Right cardiac atrium (tissue), 5 donors: ENCODE results near the gene CHCHD1. TPM values are rescaled to one million over a fixed set of nuclear protein-coding genes. Genes with fewer than 3 reads are reported as not detected.
A peak's percentile ranks its signal among the peaks of the same experiment; 100 is the strongest.

Experiments
- ATAC-seq, 2 donors: fragments of 200-7000 bp; cut with Tn5 transposase; one replicate each; pipeline versions ENCODE4 v1.8.0 to v1.9.1; 2020; ENCODE audit warnings: moderate library complexity in 2 of 2, mild to moderate bottlenecking in 1 of 2
- DNase-seq, 3 donors: peaks; one replicate each; pipeline ENCODE4 v3.0.0-alpha.2; 2020
- H3K27ac ChIP-seq: one replicate; pipeline ENCODE4 v1.5.1; 2013; ENCODE audit warnings: mild to moderate bottlenecking, low read length, control low read depth, moderate library complexity
- H3K27me3 ChIP-seq: one replicate; pipeline ENCODE4 v1.6.1; 2013; ENCODE audit not compliant: control insufficient read depth, insufficient read depth
- H3K4me1 ChIP-seq: one replicate; pipeline ENCODE4 v1.6.1; 2013; ENCODE audit warnings: low read length; ENCODE audit not compliant: control insufficient read depth, insufficient read depth
- H3K4me3 ChIP-seq: one replicate; pipeline ENCODE4 v1.5.1; 2013; ENCODE audit warnings: low read length, control low read depth
- H3K9me3 ChIP-seq: one replicate; pipeline ENCODE4 v1.6.1; 2013; ENCODE audit warnings: low read length; ENCODE audit not compliant: control insufficient read depth
- WGBS: extraction: QIAGEN DNeasy Blood & Tissue Kit; methylation state at CpG from one replicate; pipeline ENCODE4 v1.1.7; 2013; 5-methylcytosine and 5-hydroxymethylcytosine counted together
- intact Hi-C, 4 donors: fragments of 100-400 bp; cut with DNase I; formaldehyde crosslinking; loops; one replicate each; pipeline versions ENCODE4 v1.11.0 to v1.14.0; 2022 to 2023
- polyA plus RNA-seq: library from polyadenylated mRNA; stranded (reverse); fragments of 200-250 nt; gene quantifications from one replicate; pipeline ENCODE4 v1.2.3, GENCODE V29; 2013
- total RNA-seq, 4 donors: library from RNA; stranded (reverse); fragmentation: NEBNext Ultra II Directional; extraction: Animal tissue kit (Norgen Biotek cat#: 25700); gene quantifications; one replicate each; pipeline ENCODE4 v1.2.1, GENCODE V29; 2021
- donor health status: healthy with polysubstance abuse.
- donor health status: DM: no; HTN: yes; CAD: no.
- donor health status: DM: no; HTN: no; CAD: no.
- donor health status: DM: no; HTN: yes; CAD: no; lungs with severe emphysema.
- donor health status: DM: yes; HTN: yes; CAD: no.

The CHCHD1 gene
- total and polyA plus RNA-seq, 5 donors = 20.6 to 76.8 (median 23.8) TPM

DNA sequence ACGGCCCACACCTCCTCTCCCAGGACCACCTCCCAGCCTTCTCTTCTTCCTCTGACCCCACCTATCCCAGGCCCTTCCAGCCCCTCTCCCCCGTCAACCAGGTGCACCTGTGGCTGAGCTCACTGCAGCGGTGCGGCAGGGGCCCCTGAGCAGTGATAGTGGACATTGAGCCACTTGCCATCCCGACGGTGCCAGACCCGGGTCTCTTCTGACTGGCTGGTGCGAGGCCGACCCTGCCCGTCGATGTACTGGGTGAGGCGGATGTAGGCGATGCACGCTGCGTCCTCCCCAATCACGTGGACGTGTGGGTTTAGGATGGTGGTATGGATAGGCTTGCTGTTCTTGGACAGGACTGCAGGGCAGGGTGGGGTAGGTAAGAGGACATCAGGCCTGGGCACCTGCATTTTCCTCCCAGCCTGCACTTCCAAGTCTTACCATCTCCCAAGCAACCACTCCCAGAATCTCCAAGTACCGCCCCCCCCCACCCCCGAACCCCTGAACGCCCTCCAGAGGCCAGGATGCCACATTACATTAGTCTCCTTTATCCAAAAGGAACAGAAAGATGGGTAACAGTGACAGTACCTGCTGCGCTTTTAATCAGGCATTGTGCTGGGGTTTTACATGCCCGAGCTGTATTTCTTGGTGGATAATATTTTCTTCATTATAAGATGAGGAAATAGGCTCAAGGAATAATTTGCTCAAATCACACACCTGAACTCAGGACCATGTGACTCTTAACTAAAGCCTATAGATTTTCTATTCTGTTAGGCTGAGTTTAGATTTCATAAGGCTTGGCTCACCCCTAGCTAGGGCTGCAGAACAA is 33.3 kb downstream of the CHCHD1 start:
- H3K4me1 ChIP-seq = no peaks in the 10 kb centered on the region
- H3K27ac ChIP-seq = no peak overlapping the region
- DNase-seq = no peak
- intact Hi-C loops = no loop called here
- no peak overlapping the region for H3K4me3 ChIP-seq
- WGBS = 84% methylated on average over 22 of the region's 22 CpGs
- no peak for ATAC-seq
- no peaks in the 10 kb centered on the region for H3K9me3 ChIP-seq
- no peaks in the 10 kb centered on the region for H3K27me3 ChIP-seq

DNA sequence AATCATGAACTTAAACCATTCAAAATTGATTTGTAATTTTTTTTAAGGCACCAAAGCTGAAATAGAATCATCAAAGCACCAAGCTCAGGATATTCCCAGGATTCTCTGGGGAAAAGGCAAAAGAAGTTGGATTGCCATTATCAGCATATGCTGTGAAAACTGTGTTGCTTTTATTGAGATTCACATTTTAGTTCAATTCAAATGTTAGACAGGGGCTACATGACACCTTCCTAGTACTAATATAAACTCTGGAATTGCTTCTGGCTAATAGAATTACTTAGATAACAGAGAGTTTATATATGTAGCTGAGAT is 33.8 kb downstream of the CHCHD1 start:
- ATAC-seq (no peak), DNase-seq (no peak)
- no peak overlapping the region for H3K4me3 ChIP-seq
- H3K4me1 ChIP-seq = no peaks in the 10 kb centered on the region
- intact Hi-C loops = no loop called here
- no peaks in the 10 kb centered on the region for H3K9me3 ChIP-seq
- no peak overlapping the region for H3K27ac ChIP-seq
- H3K27me3 ChIP-seq = no peaks in the 10 kb centered on the region

DNA sequence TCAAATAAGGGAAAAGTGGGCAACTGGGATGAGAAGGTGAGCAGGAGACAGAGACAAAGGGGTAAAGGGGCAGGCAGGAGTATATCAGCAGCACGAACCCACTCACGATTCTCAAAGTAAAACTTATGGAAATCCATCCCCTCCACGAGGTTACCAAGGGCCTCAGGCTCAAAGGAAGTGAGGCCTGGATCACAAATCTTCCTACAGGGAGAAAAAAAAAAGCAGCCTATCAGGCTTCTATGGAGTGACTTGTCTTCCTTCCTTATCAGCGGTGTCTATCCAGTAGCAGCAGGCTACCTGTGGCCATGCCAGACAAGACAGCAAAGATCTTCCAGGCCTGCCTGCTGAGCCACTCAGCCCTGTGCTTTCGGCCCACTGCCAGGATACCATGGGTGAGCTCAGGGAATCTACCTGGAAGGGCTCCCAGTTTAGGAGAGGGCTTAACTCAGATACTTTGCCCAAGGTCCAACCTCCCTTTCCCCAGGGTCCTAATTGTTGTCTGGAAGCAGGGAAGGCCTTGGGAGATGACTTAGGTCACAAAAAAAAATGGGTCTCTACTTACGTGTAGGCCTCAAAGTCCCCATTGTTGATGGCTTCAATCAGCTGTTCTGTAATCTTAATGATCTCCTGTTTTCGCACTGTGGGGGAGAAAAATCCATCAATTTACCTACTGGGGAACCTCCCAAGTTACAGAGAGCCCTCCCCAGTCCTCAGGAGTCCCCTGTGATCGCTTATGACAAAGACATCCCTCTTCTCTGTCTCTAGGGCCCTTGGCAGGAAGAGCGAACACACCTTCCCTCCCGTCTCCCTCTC is 35.3 kb downstream of the CHCHD1 start:
- 80% methylated on average over 10 of the region's 10 CpGs for WGBS
- ATAC-seq (no peak), DNase-seq (no peak)
- intact Hi-C loops = no loop called here
- peak overlapping the region; percentile 11 for H3K27ac ChIP-seq
- H3K4me3 ChIP-seq = no peak overlapping the region
- H3K4me1 ChIP-seq = no peaks in the 10 kb centered on the region
- no peaks in the 10 kb centered on the region for H3K27me3 ChIP-seq
- no peaks in the 10 kb centered on the region for H3K9me3 ChIP-seq

DNA sequence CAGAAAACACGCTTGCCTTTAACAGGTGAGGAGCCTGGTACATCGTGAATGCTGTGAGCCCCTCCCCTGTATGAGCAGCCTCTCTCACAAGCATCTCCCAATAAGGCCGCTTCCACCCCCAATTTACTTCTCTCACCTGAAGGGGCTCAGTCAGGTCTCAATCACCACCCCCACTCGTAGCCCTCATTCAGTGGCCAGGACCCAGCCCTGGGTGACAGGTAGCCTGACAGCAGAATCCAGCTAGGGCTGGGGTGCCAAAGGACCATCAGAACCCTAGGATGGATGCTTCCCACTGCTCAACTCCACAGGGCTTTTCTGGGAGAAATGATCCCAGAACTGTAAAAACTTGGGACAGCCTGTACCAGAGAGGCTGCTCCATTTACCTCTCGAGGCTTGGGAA is 36.0 kb downstream of the CHCHD1 start:
- ATAC-seq = no peak
- H3K27me3 ChIP-seq = no peaks in the 10 kb centered on the region
- no peaks in the 10 kb centered on the region for H3K9me3 ChIP-seq
- intact Hi-C loops = no loop called here
- DNase-seq = no peak
- 91% methylated on average over 5 of the region's 5 CpGs for WGBS
- H3K4me3 ChIP-seq = no peak overlapping the region
- H3K4me1 ChIP-seq = no peaks in the 10 kb centered on the region
- H3K27ac ChIP-seq = no peak overlapping the region

DNA sequence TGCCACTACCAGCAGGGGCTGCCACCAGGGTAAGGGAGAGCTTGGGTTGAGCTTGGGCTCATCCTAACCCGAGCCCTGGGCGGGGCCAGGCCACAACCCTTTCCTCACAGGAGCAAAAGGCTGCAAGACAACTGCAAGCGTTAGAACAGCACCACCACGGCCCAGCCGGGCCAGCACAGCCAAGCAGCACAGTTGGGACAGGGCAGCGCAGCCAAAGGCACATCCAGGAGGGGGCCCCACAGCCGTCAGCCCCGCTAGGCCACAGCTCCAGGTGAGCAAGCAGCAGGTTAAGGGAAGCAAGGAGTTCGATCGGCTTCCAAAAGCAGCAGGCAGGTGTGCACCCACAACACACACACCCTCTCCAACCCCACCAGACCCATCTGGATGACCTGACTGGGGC is 36.6 kb downstream of the CHCHD1 start:
- 84% methylated on average over 10 of the region's 10 CpGs for WGBS

DNA sequence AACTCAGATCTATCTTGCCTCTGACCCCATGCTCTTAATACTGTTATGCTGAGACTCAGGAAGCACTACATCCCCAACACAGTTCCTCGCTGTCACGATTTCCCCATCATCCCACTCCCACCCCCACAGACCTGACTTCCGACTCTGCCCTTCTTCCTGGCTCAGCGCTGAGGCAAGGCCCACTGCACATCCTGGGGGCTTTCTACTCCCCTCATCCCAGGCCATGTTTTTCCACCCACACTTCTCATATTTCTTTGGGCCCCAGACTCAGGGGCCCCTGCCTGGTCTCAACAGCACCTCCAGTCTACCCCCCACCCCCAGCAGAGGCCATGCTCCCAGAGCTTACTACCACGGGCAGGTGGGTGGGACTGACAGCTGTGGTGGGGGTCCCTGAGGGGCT is 37.2 kb downstream of the CHCHD1 start:
- ATAC-seq (no peak), DNase-seq (no peak)
- intact Hi-C loops = no loop called here
- Histone ChIP-seq H3K4me3 (no peak overlapping the region), H3K27ac (no peak overlapping the region), H3K9me3 (no peaks in the 10 kb centered on the region), H3K4me1 (no peaks in the 10 kb centered on the region), H3K27me3 (no peaks in the 10 kb centered on the region)
- WGBS = 54% methylated on average over 5 of the region's 5 CpGs

More for the DNA sequence above, 36.6 kb downstream of the CHCHD1 start:
- H3K27me3 ChIP-seq = no peaks in the 10 kb centered on the region
- ATAC-seq (no peak), DNase-seq (no peak)
- H3K4me3 ChIP-seq = no peak overlapping the region
- H3K9me3 ChIP-seq = no peaks in the 10 kb centered on the region
- H3K27ac ChIP-seq = no peak overlapping the region
- no peaks in the 10 kb centered on the region for H3K4me1 ChIP-seq
- intact Hi-C loops = no loop called here

DNA sequence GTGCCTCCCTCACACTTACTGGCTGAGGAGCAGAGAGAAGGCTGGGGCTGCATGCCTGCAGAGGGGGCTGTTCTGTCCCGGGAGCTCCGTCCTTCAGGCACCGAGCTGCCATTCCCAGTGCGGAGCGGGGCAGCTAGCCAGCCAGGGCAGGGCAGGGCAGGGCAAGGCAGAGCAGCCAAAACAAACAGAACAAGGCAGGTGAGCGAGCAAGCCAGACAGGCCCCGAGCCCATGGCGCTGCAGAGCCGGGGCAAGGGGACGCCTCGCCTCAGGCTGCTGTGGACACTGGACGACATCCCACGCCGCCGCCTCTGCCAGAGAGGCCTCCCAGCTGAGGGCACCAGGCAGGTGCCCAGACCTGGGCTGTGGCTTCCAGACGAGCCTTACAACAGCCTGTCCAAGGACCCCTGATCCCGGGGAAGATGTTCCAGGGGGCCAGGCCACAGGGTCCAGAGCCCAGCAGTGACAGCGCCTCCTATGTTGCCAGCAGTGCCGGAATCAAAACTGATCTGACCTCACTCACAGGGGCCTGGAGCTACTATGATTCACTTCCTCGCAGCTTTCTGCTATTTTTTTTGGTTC is 37.8 kb downstream of the CHCHD1 start:
- WGBS = 82% methylated on average over 20 of the region's 20 CpGs
- H3K9me3 ChIP-seq = no peaks in the 10 kb centered on the region
- no peaks in the 10 kb centered on the region for H3K4me1 ChIP-seq
- ATAC-seq (peak; percentile 13 to 50), DNase-seq (peak in 2 of 3 donors; percentile 70 to 75)
- H3K4me3 ChIP-seq = no peak overlapping the region
- H3K27ac ChIP-seq = no peak overlapping the region
- H3K27me3 ChIP-seq = no peaks in the 10 kb centered on the region
- intact Hi-C loops = no loop called here

DNA sequence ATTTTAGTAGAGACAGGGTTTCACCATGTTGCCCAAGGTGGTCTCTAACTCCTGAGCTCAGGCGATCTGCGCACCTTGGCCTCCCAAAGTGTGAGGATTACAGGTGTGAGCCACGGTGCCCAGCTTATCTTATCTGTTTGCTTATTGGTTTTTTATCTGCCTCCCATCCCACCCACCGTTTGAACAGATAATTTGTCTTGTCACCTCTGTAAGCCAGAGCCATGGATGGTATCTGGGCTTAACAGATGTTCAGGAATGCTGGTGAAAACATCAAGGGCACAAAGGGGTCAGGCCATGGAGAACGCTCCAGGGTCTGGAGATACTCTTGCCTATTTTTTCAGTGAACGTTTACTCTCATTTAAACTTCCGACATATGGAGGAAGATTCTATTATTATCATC is 41.5 kb downstream of the CHCHD1 start:
- 71% methylated on average over 7 of the region's 7 CpGs for WGBS
- DNase-seq (no peak), ATAC-seq (no peak)
- Histone ChIP-seq H3K4me3 (no peak overlapping the region), H3K9me3 (no peaks in the 10 kb centered on the region), H3K27ac (no peak overlapping the region), H3K27me3 (no peaks in the 10 kb centered on the region), H3K4me1 (no peaks in the 10 kb centered on the region)
- intact Hi-C loops = no loop called here

DNA sequence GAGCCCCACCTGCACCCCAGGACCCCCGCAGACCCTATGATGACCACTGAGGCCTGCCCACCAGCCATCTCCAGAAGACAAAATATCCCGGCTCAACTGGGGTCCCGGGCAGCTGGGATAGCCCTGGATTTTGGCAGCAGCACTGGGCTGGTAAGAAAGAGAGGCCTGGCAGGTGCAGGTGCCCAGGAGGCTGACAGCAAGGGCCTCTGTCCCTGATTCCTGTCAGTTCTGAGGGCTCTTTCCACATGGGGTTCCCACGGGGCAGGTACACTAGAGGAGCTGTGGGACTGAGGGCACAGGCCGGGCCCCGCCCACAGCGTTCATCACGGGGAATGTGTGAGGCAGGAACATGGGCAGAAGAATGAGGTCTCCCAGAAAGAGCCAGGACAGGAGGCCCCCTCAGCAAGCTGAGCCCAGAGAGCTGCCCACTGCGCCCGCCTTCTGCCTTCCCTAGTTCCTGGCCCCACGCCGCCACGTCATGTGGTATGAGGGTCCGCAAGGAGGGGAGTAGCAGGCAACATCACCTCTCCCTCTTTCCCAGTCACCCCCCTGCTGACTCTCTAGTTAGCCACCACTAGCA is 42.4 kb downstream of the CHCHD1 start:
- no peak overlapping the region for H3K4me3 ChIP-seq
- no peak for ATAC-seq
- no peaks in the 10 kb centered on the region for H3K9me3 ChIP-seq
- no peaks in the 10 kb centered on the region for H3K4me1 ChIP-seq
- no peak for DNase-seq
- H3K27me3 ChIP-seq = no peaks in the 10 kb centered on the region
- 94% methylated on average over 14 of the region's 14 CpGs for WGBS
- intact Hi-C loops = no loop called here
- no peak overlapping the region for H3K27ac ChIP-seq

DNA sequence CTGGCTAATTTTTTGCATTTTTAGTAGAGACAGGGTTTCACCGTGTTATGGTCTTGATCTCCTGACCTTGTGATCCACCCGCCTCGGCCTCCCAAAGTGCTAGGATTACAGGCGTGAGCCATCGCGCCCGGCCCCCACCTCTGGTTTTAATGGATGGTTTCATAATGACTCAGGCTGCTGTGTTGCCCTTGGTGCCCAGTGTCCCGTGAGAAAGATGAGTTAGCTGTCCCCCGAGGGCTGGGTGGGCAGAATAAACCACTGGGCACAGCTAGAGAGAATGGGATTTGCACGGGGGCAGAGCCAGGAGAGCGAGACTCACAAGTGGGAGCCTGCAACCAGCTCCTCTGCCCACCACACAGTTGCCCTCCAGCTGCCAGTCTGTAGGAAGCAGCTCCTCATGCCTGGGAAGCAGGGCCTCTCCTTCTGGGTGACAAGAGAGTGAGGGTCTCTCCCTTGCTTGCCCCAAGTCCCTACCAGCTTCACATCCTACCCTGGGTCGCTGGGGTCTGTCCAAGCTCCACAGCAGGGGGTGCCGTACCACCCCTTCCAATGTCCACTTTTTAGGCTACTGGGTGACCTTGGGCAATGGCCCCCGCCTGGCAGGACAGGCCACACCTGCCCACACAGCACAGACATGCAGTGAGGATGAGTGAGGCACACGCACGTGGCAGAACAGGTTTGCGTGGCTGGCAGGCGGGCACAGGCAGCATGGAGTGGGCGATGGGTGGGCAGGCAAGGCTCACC is 45.7 kb downstream of the CHCHD1 start:
- H3K4me1 ChIP-seq = no peaks in the 10 kb centered on the region
- no peak overlapping the region for H3K4me3 ChIP-seq
- WGBS = 93% methylated on average over 19 of the region's 19 CpGs
- H3K27ac ChIP-seq = no peak overlapping the region
- no peaks in the 10 kb centered on the region for H3K27me3 ChIP-seq
- intact Hi-C loops = no loop called here
- ATAC-seq (no peak), DNase-seq (no peak)
- no peaks in the 10 kb centered on the region for H3K9me3 ChIP-seq
